HG03103 (cell line): Measurements from ENCODE around the gene MAPK1.
"Not testable (repeated sequence)": the region's sequence is repeated elsewhere in the genome, so short reads cannot be mapped to it uniquely, and the experiment has no call there.

ENCODE experiments used
- ATAC-seq: cut with Tn5 transposase; IDR thresholded peaks from one replicate; pipeline ENCODE4 v1.9.1; 2021; ENCODE audit warnings: low read depth; ENCODE audit not compliant: unreplicated experiment

The MAPK1 gene

DNA sequence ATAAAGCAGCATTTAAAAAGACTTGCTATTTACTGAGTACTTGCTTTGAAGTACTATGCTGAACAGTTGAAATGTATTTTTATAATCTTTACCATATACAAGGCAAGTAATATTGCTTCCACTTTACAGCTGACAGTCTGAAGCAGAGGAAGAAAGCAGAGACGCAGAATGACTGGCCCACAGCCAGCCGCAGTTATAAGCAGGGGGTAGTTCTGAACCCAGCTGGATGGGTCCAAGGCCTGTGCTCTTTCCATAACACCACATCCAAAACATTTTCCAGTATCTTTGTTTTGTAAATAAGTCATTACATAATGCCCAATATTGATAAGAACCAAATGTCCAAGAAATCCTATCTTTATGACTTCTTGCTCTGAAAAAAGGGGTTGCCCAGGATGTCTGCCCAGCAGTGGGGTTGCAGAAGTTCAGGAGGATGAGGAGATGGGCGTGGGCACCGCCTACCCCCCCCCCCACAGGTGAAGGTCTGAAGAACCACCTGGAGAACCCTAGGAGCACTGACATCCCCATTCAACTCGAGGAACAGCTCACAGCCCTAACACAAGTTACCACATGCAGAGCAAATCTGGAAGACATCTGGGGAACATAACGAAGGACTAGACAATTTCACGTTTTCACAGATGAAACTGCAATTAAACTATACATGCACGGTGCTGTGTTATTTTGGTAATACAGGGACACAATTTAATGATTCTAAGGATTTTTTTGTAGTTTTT is 107.6 kb downstream of the MAPK1 start:
- ATAC-seq, result no peak

DNA sequence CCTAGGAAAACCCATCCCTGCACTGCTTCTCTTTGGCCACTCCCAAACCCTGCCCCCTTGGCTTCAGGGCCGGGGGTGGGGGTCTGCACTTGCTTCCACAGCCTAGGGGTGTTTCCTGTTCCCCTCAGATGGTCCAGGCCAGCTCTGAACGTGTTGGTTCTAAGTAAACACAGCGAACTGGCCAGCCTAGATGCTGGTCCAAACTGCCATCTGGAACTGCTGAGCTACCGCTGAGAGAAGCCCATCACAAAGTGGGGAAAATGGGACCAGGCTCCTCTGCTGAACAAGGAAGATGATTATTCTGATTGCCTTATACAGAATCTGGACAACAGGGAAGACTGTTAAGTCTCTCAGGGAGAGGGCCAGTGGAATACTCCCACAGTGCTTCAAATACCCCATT is 108.4 kb downstream of the MAPK1 start:
- no peak for ATAC-seq

DNA sequence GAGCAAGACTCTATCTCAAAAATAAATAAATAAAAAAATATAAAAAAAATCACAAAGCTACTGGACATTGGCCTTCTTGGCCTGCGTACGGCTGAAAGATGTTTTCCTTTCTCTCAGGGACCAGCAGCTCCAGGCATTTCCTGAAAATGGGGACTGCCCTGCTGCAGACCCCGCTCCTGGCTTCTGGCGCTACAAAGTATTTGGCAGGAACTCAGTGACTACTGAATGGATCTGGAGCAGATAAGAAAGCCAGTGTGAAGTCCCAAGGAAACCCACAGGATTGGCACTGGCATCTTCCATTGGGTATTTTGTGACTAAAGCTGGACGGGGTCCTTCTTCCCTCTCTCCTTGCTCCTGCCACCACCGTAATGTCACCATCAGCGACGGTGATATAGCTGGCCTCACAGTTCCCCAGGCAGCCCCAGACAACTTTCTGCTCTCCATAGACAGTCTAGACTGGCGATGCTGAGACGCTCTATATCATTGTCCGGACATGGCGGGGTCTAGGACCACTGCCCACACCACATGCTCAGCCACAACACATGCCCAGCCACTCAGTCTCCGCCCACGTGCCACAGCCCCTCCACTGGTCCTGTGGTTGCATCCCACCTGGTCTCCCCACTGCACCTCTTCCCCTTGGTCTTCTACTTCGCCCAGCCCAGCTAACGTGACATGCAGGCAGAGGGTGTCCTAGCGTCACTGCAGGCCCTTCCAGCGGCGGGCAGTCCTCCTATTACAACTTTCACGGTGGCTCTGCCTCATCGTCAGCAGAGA is 109.2 kb downstream of the MAPK1 start:
- ATAC-seq, result no peak

DNA sequence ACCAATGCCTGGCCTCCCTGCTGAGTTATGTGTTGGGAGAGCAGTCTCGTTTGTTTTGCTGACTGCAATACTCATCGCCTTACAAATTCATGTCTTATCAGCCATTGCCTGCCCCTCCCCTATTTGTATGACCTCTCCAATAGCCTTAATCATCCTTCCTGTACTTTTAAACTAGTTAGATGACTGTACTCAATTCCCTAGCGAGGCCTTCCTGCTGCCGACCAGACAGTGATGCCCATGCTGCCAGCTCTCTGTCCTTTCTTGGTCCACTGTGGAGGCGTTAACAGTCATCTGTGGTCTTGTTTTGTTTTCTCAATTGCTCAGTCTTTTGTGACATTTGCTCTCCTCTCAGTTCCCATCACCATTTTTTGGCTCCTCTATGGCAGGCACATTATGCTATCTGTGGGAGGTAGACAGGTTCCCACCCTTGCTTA is 111.6 kb downstream of the MAPK1 start:
- ATAC-seq, result no peak

GRCh38 chr22:21754523-21754922 is 112.9 kb downstream of the MAPK1 start:
- no peak for ATAC-seq

GRCh38 chr22:21753374-21754111 is 113.9 kb downstream of the MAPK1 start:
- ATAC-seq, result no peak

GRCh38 chr22:21752276-21752675 is 115.2 kb downstream of the MAPK1 start:
- ATAC-seq, result no peak

DNA sequence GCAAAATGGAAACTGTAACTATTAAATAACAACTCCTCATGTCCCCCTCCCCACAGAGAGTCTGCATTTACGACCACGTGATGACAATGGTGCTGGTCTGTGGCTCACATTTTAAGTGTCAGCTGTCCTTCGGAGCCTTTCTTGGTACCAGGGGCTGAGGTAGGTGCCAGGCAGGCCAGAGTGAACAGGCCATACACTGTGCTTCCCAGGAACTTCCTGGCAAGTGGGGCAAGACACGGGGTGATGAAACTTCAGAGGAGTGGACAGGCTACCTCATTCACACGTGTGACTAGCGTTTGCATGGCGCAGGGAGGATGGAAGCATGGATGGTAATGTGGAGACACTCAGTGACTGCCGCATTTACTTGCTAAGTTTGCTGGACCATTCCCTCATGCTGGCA is 121.5 kb downstream of the MAPK1 start:
- ATAC-seq, result no peak

DNA sequence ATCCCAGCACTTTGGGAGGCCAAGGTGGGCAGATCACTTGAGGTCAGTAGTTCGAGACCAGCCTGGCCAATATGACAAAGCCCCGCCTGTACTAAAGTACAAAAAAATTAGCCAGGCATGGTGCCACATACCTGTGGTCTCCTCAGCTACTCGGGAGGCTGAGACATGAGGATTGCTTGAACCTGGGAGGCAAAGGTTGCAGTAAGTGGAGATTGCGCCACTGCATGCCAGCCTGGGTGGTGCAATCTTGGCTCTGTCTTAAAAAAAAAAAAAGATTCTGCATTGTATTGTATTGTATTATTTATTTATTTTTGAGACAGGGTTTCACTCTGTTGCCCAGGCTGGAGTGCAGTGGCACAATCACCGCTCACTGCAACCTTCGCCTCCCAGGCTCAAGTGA is 122.5 kb downstream of the MAPK1 start:
- ATAC-seq, result not testable (repeated sequence)

- no peak for ATAC-seq
Measured at GRCh38 chr22:21741790-21742189, 125.7 kb downstream of the MAPK1 start.

GRCh38 chr22:21741059-21741458 is 126.4 kb downstream of the MAPK1 start:
- no peak for ATAC-seq

GRCh38 chr22:21739828-21740377 is 127.5 kb downstream of the MAPK1 start:
- no peak for ATAC-seq

DNA sequence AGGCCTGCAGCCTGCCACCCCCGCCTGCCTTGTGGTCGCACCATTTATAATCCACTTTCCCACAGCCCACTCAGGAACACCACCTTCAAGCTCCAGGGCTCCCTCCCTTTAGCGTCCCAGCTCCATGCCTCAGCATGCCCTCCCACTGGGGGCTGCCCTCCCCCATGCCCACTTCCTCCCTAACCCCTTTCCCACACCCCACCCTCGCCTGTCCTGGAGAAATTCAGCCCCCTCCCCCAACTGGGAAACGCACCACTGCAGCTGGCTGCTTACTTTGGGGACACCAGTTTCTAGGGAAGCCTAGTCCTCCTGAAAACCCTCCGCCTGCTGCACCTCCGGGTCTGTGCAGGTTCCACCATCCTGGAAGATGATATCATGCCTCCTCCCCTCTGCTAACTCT is 128.5 kb downstream of the MAPK1 start:
- ATAC-seq, result no peak

- no peak for ATAC-seq
Measured at GRCh38 chr22:21738081-21738480, 129.4 kb downstream of the MAPK1 start.

GRCh38 chr22:21736948-21737347 is 130.5 kb downstream of the MAPK1 start:
- ATAC-seq, result no peak

GRCh38 chr22:21736084-21736642 is 131.3 kb downstream of the MAPK1 start:
- ATAC-seq, result no peak

- ATAC-seq, result peak; percentile 75
Measured at GRCh38 chr22:21735200-21736083, 132.0 kb downstream of the MAPK1 start, which contains the start of gene YPEL1. Gene YPEL1, minus strand, starts transcription at chr22:21735794. Its CDS starts 25,050 bp downstream, at chr22:21710744.

DNA sequence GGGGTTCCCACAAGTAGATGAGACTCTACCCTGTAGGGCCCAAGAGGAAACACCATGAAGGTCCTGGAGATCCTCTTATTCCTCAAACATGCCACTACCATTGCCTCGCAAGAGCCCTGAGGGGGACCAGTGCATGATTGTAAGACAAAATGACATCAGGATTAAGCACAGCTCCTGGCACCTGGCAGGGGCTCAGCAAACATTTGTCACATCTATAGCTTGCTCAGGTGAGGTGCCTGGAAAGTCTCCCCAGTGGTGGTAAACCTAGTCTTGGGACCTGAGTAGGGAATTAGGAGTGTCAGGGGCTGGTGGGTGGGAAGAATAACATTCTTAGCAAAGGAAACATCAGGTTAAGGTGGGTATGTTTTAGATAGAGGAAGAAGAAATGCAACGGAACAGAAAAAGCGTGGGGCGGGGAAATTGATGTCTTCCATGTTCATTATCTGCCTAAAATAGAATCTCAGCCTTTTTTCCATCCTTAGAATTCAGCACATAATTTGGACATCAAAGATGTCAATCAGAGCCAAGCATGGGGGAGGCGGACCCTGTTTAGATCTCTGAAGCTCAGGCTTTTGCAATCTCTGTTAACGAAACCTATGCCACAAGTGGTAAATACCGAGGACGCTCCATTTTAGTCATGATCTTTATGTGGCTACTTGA is 132.8 kb downstream of the MAPK1 start:
- ATAC-seq, result no peak

- no peak for ATAC-seq
Measured at GRCh38 chr22:21731503-21731902, 135.9 kb downstream of the MAPK1 start.
